Activated T-cell treated with anti-CD3 and anti-CD28 coated beads, Interleukin-2, amount 50 U/mL, for 72 hours (primary cell): Measurements from ENCODE around the gene CPNE7. TPM values are rescaled to one million over a fixed set of nuclear protein-coding genes. Genes with fewer than 3 reads are reported as not detected.
A peak's percentile ranks its signal among the peaks of the same experiment; 100 is the strongest.

ENCODE experiments used
- ATAC-seq, 2 donors: fragments of 150-1000 bp; cut with Tn5 transposase; replicated peaks in 1 of 2; 2 replicates each; pipeline ENCODE4 v1.10.0; 2021; ENCODE audit warnings: moderate library complexity in 2 of 2, mild to moderate bottlenecking in 1 of 2
- DNase-seq, 2 donors: peaks; one replicate each; pipeline ENCODE4 v3.0.0; 2021 to 2022; ENCODE audit warnings: mixed read lengths in 1 of 2
- H3K27ac Mint-ChIP-seq: one replicate; pipeline ENCODE4 v1.8.0; 2022; ENCODE audit warnings: mild to moderate bottlenecking, moderate library complexity, mixed read lengths
- H3K27me3 Mint-ChIP-seq: one replicate; pipeline ENCODE4 v1.8.0; 2022; ENCODE audit warnings: low read depth, mixed read lengths
- H3K36me3 Mint-ChIP-seq, 2 donors: one replicate each; pipeline ENCODE4 v1.8.0; 2022; ENCODE audit warnings: mixed read lengths in 2 of 2, mild to moderate bottlenecking in 1 of 2; ENCODE audit not compliant: insufficient read depth in 2 of 2
- H3K4me1 Mint-ChIP-seq: one replicate; pipeline ENCODE4 v1.8.0; 2022; ENCODE audit warnings: low read depth, mixed read lengths
- H3K4me3 Mint-ChIP-seq, 2 donors: one replicate each; pipeline ENCODE4 v1.8.0; 2022; ENCODE audit warnings: mild to moderate bottlenecking in 2 of 2, mixed read lengths in 2 of 2, moderate library complexity in 2 of 2
- H3K9me3 Mint-ChIP-seq, 2 donors: one replicate each; pipeline ENCODE4 v1.8.0; 2022; ENCODE audit warnings: mixed read lengths in 2 of 2
- total RNA-seq, 2 donors: library from RNA; stranded (reverse); gene quantifications; one replicate each; pipeline ENCODE4 v1.2.3, GENCODE V29; 2022

Gene CPNE7
- total RNA-seq, 2 donors from 2014 or later, result 10.9 to 11.4 TPM

- no peak for ATAC-seq
- Mint-ChIP-seq H3K36me3 (peaks cover 0 to 2% of the 10 kb centered on the region in 2 donors), H3K27me3 (no peaks in the 10 kb centered on the region), H3K9me3 (peaks cover 2% of the 10 kb centered on the region in 2 donors), H3K27ac (no peak overlapping the region), H3K4me1 (peaks cover 10% of the 10 kb centered on the region), H3K4me3 (no peak overlapping the region)
- DNase-seq, result no peak
These were observed 37.0 kb downstream of the CPNE7 start for GRCh38 chr16:89612415-89613166.

GRCh38 chr16:89613231-89613953 lies 37.8 kb downstream of the CPNE7 start, which contains the start of gene DPEP1:
Gene DPEP1 (plus strand): TSS chr16:89613642. CDS start chr16:89630411, 16,769 bp downstream.
- DNase-seq, result no peak
- Mint-ChIP-seq H3K36me3 (peaks cover 0 to 2% of the 10 kb centered on the region in 2 donors), H3K27me3 (no peaks in the 10 kb centered on the region), H3K9me3 (peaks cover 2% of the 10 kb centered on the region in 2 donors), H3K4me1 (peaks cover 10% of the 10 kb centered on the region), H3K27ac (no peak within 1 kb of the TSS), H3K4me3 (no peak within 1 kb of the TSS)
- no peak for ATAC-seq

- H3K36me3 Mint-ChIP-seq, result peaks cover 0 to 2% of the 10 kb centered on the region in 2 donors
- no peak for ATAC-seq
- no peak for DNase-seq
- no peak overlapping the region for H3K4me3 Mint-ChIP-seq
- peaks cover 2% of the 10 kb centered on the region in 2 donors for H3K9me3 Mint-ChIP-seq
- no peaks in the 10 kb centered on the region for H3K27me3 Mint-ChIP-seq
- H3K27ac Mint-ChIP-seq, result no peak overlapping the region
- peaks cover 10% of the 10 kb centered on the region for H3K4me1 Mint-ChIP-seq
These were observed 38.4 kb downstream of the CPNE7 start for GRCh38 chr16:89613954-89614459.

GRCh38 chr16:89615176-89615575 lies 39.6 kb downstream of the CPNE7 start:
- Mint-ChIP-seq H3K27ac (no peak overlapping the region), H3K4me1 (peaks cover 10% of the 10 kb centered on the region), H3K4me3 (no peak overlapping the region), H3K36me3 (peaks cover 0 to 2% of the 10 kb centered on the region in 2 donors), H3K27me3 (no peaks in the 10 kb centered on the region), H3K9me3 (peaks cover 2% of the 10 kb centered on the region in 2 donors)
- DNase-seq (no peak), ATAC-seq (no peak)

GRCh38 chr16:89615596-89616090 lies 40.1 kb downstream of the CPNE7 start:
- DNase-seq (peak in 1 of 2 donors; percentile 26), ATAC-seq (no peak)
- peaks cover 10% of the 10 kb centered on the region for H3K4me1 Mint-ChIP-seq
- no peak overlapping the region for H3K4me3 Mint-ChIP-seq
- H3K36me3 Mint-ChIP-seq, result peaks cover 0 to 2% of the 10 kb centered on the region in 2 donors
- no peak overlapping the region for H3K27ac Mint-ChIP-seq
- no peaks in the 10 kb centered on the region for H3K27me3 Mint-ChIP-seq
- H3K9me3 Mint-ChIP-seq, result peaks cover 2% of the 10 kb centered on the region in 2 donors

GRCh38 chr16:89616623-89617022 lies 41.1 kb downstream of the CPNE7 start:
- H3K27ac Mint-ChIP-seq, result peak overlapping the region; percentile 61
- no peaks in the 10 kb centered on the region for H3K27me3 Mint-ChIP-seq
- no peak overlapping the region for H3K4me3 Mint-ChIP-seq
- H3K36me3 Mint-ChIP-seq, result peaks cover 0 to 2% of the 10 kb centered on the region in 2 donors
- no peak for ATAC-seq
- H3K4me1 Mint-ChIP-seq, result peaks cover 10% of the 10 kb centered on the region
- peaks cover 2% of the 10 kb centered on the region in 2 donors for H3K9me3 Mint-ChIP-seq
- no peak for DNase-seq

GRCh38 chr16:89617036-89617435 lies 41.5 kb downstream of the CPNE7 start:
- no peak for ATAC-seq

GRCh38 chr16:89618109-89618998 lies 42.8 kb downstream of the CPNE7 start:
- H3K9me3 Mint-ChIP-seq, result peaks cover 2% of the 10 kb centered on the region in 2 donors
- no peaks in the 10 kb centered on the region for H3K27me3 Mint-ChIP-seq
- no peak overlapping the region for H3K27ac Mint-ChIP-seq
- DNase-seq, result no peak
- ATAC-seq, result no peak
- H3K4me1 Mint-ChIP-seq, result peaks cover 10% of the 10 kb centered on the region
- H3K36me3 Mint-ChIP-seq, result peaks cover 0 to 2% of the 10 kb centered on the region in 2 donors
- H3K4me3 Mint-ChIP-seq, result no peak overlapping the region

More at GRCh38 chr16:89617036-89617435, 41.5 kb downstream of the CPNE7 start:
- H3K4me1 Mint-ChIP-seq, result peaks cover 10% of the 10 kb centered on the region
- H3K27ac Mint-ChIP-seq, result no peak overlapping the region
- H3K27me3 Mint-ChIP-seq, result no peaks in the 10 kb centered on the region
- H3K4me3 Mint-ChIP-seq, result no peak overlapping the region
- DNase-seq, result no peak
- peaks cover 0 to 2% of the 10 kb centered on the region in 2 donors for H3K36me3 Mint-ChIP-seq
- peaks cover 2% of the 10 kb centered on the region in 2 donors for H3K9me3 Mint-ChIP-seq

GRCh38 chr16:89619840-89620239 lies 44.3 kb downstream of the CPNE7 start:
- H3K27ac Mint-ChIP-seq, result no peak overlapping the region
- H3K4me3 Mint-ChIP-seq, result no peak overlapping the region
- no peaks in the 10 kb centered on the region for H3K27me3 Mint-ChIP-seq
- H3K9me3 Mint-ChIP-seq, result peaks cover 2% of the 10 kb centered on the region in 2 donors
- peaks cover 10% of the 10 kb centered on the region for H3K4me1 Mint-ChIP-seq
- DNase-seq, result no peak
- peaks cover 0 to 2% of the 10 kb centered on the region in 2 donors for H3K36me3 Mint-ChIP-seq
- ATAC-seq, result no peak

GRCh38 chr16:89620406-89620841 lies 44.9 kb downstream of the CPNE7 start:
- no peak for DNase-seq
- Mint-ChIP-seq H3K36me3 (peaks cover 0 to 2% of the 10 kb centered on the region in 2 donors), H3K4me1 (peaks cover 10% of the 10 kb centered on the region)

GRCh38 chr16:89621136-89621697 lies 45.7 kb downstream of the CPNE7 start:
- peaks cover 2% of the 10 kb centered on the region in 2 donors for H3K9me3 Mint-ChIP-seq
- peaks cover 10% of the 10 kb centered on the region for H3K4me1 Mint-ChIP-seq
- H3K27me3 Mint-ChIP-seq, result no peaks in the 10 kb centered on the region
- H3K4me3 Mint-ChIP-seq, result no peak overlapping the region
- no peak for DNase-seq
- no peak overlapping the region for H3K27ac Mint-ChIP-seq
- peaks cover 0 to 2% of the 10 kb centered on the region in 2 donors for H3K36me3 Mint-ChIP-seq
- ATAC-seq, result no peak

More at GRCh38 chr16:89620406-89620841, 44.9 kb downstream of the CPNE7 start:
- H3K4me3 Mint-ChIP-seq, result no peak overlapping the region
- H3K27ac Mint-ChIP-seq, result no peak overlapping the region
- H3K9me3 Mint-ChIP-seq, result peaks cover 2% of the 10 kb centered on the region in 2 donors
- no peak for ATAC-seq
- no peaks in the 10 kb centered on the region for H3K27me3 Mint-ChIP-seq
